Measurements from ENCODE around the gene TSPEAR.

The TSPEAR gene

GRCh38 chr21:44653123-44653522 lies 58.2 kb downstream of the TSPEAR start:
- peaks cover 14% of the 10 kb centered on the region for H3K27me3 Mint-ChIP-seq (ENCODE audit: low read depth)
- H3K9me3 Mint-ChIP-seq = peaks cover 29% of the 10 kb centered on the region

GRCh38 chr21:44650973-44651675 lies 60.2 kb downstream of the TSPEAR start:
- Mint-ChIP-seq H3K36me3 (ENCODE audit: low read depth) (peaks cover 3% of the 10 kb centered on the region), H3K4me1 (peaks cover 11% of the 10 kb centered on the region), H3K27me3 (ENCODE audit: low read depth) (peaks cover 18% of the 10 kb centered on the region), H3K4me3 (no peak overlapping the region), H3K27ac (no peak overlapping the region), H3K9me3 (peaks cover 17% of the 10 kb centered on the region)
- TF ChIP-seq CTCF (IDR thresholded peaks at IDR 0.05; ENCODE audit: unreplicated experiment in 3 of 3) = no peak

More at GRCh38 chr21:44653123-44653522, 58.2 kb downstream of the TSPEAR start:
- no peak overlapping the region for H3K4me3 Mint-ChIP-seq
- H3K36me3 Mint-ChIP-seq (ENCODE audit: low read depth) = no peaks in the 10 kb centered on the region
- no peak for TF ChIP-seq CTCF (IDR thresholded peaks at IDR 0.05; ENCODE audit: unreplicated experiment in 3 of 3)
- H3K4me1 Mint-ChIP-seq = no peaks in the 10 kb centered on the region
- H3K27ac Mint-ChIP-seq = no peak overlapping the region

DNA sequence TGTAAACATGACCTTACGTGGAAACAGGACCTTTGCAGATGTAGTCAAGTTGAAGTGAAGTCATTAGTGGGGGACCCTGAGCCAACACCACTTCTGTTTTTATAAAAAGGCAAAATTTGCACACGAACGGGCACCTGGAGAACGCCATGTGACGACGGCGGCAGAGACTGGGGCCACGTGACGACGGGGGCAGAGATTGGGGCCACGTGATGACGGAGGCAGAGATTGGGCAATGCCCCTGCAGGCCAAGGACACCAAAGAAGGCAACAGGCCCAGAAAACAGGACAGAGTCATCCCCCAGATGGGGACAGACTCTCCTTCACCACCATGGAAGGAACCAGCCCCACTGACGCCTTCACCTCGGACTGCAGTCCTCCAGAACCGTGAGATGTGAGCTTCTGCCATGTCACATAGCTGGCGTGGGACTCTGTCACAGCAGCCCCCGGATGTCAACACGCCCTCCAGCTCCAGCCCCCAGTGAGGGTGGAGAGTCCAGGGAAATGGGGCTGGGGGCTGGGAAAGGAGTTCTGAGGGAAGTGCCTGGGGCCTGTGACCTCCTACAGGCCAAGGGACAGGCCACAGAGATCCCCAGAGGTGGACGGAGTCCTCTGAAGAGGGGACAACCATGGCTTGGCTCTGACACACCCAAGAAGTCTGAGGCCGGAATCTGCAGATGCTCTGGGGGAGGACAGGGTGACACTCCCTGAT lies 61.0 kb downstream of the TSPEAR start:
- Mint-ChIP-seq H3K27ac (no peak overlapping the region), H3K36me3 (ENCODE audit: low read depth) (peaks cover 3% of the 10 kb centered on the region), H3K27me3 (ENCODE audit: low read depth) (peaks cover 18% of the 10 kb centered on the region), H3K9me3 (peaks cover 17% of the 10 kb centered on the region), H3K4me3 (no peak overlapping the region), H3K4me1 (peaks cover 11% of the 10 kb centered on the region)
- TF ChIP-seq CTCF (IDR thresholded peaks at IDR 0.05; ENCODE audit: unreplicated experiment in 3 of 3) = no peak

GRCh38 chr21:44649521-44650100 lies 61.8 kb downstream of the TSPEAR start:
- H3K9me3 Mint-ChIP-seq = peaks cover 22% of the 10 kb centered on the region
- H3K27ac Mint-ChIP-seq = no peak overlapping the region
- H3K4me3 Mint-ChIP-seq = no peak overlapping the region
- TF ChIP-seq CTCF (IDR thresholded peaks at IDR 0.05; ENCODE audit: unreplicated experiment in 3 of 3) = no peak
- peaks cover 11% of the 10 kb centered on the region for H3K4me1 Mint-ChIP-seq
- H3K27me3 Mint-ChIP-seq (ENCODE audit: low read depth) = peaks cover 18% of the 10 kb centered on the region
- peaks cover 8% of the 10 kb centered on the region for H3K36me3 Mint-ChIP-seq (ENCODE audit: low read depth)

DNA sequence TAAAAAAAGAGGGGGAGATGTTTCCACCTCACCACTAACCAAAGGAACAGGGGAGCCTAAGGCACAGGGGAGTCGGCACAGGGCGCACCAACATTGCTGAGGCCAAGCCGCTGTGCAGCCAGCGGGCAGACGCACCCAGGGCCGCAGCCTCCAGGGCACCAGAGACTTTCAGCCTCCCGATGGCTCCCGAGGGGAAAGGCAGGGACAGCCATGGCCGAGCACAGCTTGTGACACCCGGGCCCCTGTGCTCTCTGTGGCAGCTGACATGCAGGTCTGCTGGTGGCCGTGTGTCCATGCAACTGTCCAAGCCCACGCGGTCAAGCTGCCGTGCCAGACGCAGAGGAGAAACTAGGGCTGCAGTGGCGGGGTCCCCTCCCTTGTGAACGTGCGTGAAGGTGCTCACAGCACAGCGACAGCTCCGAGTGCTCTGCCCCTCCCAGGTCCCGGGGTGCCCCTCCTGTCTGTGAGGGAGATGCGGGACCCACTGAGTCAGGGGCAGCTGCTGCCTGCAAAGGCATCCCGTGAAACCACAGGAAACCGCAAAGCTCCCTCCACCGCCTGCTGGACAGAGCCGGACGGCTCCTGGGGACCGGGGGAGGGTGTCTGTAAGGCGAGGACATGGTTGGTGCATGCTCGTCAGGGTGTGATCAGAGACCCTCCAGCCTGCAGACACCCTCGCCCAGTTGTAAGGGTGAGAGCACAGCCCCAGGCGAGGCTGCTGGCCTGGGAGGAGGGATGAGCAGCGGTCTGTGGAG lies 62.6 kb downstream of the TSPEAR start:
- peaks cover 27% of the 10 kb centered on the region for H3K9me3 Mint-ChIP-seq
- H3K27ac Mint-ChIP-seq = no peak overlapping the region
- TF ChIP-seq CTCF (IDR thresholded peaks at IDR 0.05; ENCODE audit: unreplicated experiment in 3 of 3) = no peak
- peaks cover 11% of the 10 kb centered on the region for H3K36me3 Mint-ChIP-seq (ENCODE audit: low read depth)
- no peak overlapping the region for H3K4me3 Mint-ChIP-seq
- peaks cover 11% of the 10 kb centered on the region for H3K4me1 Mint-ChIP-seq
- peaks cover 18% of the 10 kb centered on the region for H3K27me3 Mint-ChIP-seq (ENCODE audit: low read depth)

Data from nephron (organoid).